Breast epithelium (tissue), 4 donors: ENCODE measurements around the gene ZSCAN20. TPM values are rescaled to one million over a fixed set of nuclear protein-coding genes. Genes with fewer than 3 reads are reported as not detected.
A peak's percentile ranks its signal among the peaks of the same experiment; 100 is the strongest.

ENCODE experiments used
- DNase-seq, 2 donors: peaks; one replicate each; pipeline ENCODE4 v3.0.0-alpha.2; 2019; ENCODE audit warnings: low spot score in 2 of 2
- H3K27ac ChIP-seq, 2 donors: fragments of 200-600 bp; sonication (generic) in 1 of 2; one replicate each; pipeline ENCODE4 v1.5.1; 2016 to 2019; ENCODE audit warnings: mild to moderate bottlenecking in 1 of 2
- H3K27me3 ChIP-seq, 2 donors: fragments of 200-600 bp; sonication (generic) in 1 of 2; one replicate each; pipeline versions ENCODE4 v1.5.1 to v1.6.0; 2017 to 2019; ENCODE audit warnings: control low read depth in 1 of 2, mild to moderate bottlenecking in 1 of 2
- H3K36me3 ChIP-seq: fragments of 200-600 bp; one replicate; pipeline ENCODE4 v1.5.1; 2019
- H3K4me1 ChIP-seq, 2 donors: fragments of 200-600 bp; sonication (generic); one replicate each; pipeline ENCODE4 v1.5.1; 2016 to 2019; ENCODE audit warnings: control low read depth in 1 of 2
- H3K4me3 ChIP-seq, 3 donors: fragments of 200-600 bp; sonication (generic); 1 replicate in 2 of 3; 2 replicates in 1 of 3; pipeline ENCODE4 v1.5.1; 2016 to 2019; ENCODE audit warnings: mild to moderate bottlenecking in 3 of 3, moderate library complexity in 2 of 3
- H3K9me3 ChIP-seq, 2 donors: fragments of 200-600 bp; sonication (generic) in 1 of 2; one replicate each; pipeline ENCODE4 v1.5.1; 2016 to 2019; ENCODE audit warnings: control low read depth in 1 of 2
- CTCF ChIP-seq, 3 donors: fragments of 450-650 bp; IDR thresholded peaks; one replicate each; pipeline ENCODE4 v1.5.1; 2016 to 2017; ENCODE audit warnings: antibody characterized with exemption in 3 of 3, mild to moderate bottlenecking in 3 of 3, moderate library complexity in 3 of 3
- POLR2A ChIP-seq: fragments of 450-650 bp; IDR thresholded peaks from one replicate; pipeline ENCODE4 v1.6.1; 2016; ENCODE audit warnings: antibody characterized with exemption, mild to moderate bottlenecking, moderate library complexity
- POLR2AphosphoS5 ChIP-seq, 3 donors: sonication (generic); formaldehyde crosslinking; IDR thresholded peaks; one replicate each; pipeline ENCODE4 v1.6.1; 2017; ENCODE audit warnings: antibody characterized with exemption in 3 of 3
- intact Hi-C: fragments of 100-400 bp; cut with DNase I; formaldehyde crosslinking; loops from one replicate; pipeline ENCODE4 v1.15.1; 2023; ENCODE audit warnings: low total_unique reads
- total RNA-seq, 3 donors: library from RNA; depleted of rRNA; stranded (reverse); fragments of >200 nt; gene quantifications; one replicate each; pipeline ENCODE4 v1.1.0, GENCODE V29; 2016

Gene ZSCAN20
- total RNA-seq, 3 donors from 2014 or later: 4.2 to 7.9 (median 7.5) TPM

GRCh38 chr1:33428661-33429060 is 43.8 kb upstream of the ZSCAN20 start:
- intact Hi-C loops: no loop called here
- H3K9me3 ChIP-seq: no peaks in the 10 kb centered on the region
- TF ChIP-seq CTCF (IDR thresholded peaks at IDR 0.05) (no peak), POLR2A (no peak), POLR2AphosphoS5 (IDR thresholded peaks at IDR 0.05) (no peak)
- no peak overlapping the region for H3K27ac ChIP-seq
- H3K36me3 ChIP-seq: no peaks in the 10 kb centered on the region
- no peak overlapping the region for H3K4me3 ChIP-seq
- no peaks in the 10 kb centered on the region for H3K27me3 ChIP-seq
- H3K4me1 ChIP-seq: no peaks in the 10 kb centered on the region
- no peak for DNase-seq

GRCh38 chr1:33429332-33429731 is 43.1 kb upstream of the ZSCAN20 start:
- Histone ChIP-seq H3K9me3 (no peaks in the 10 kb centered on the region), H3K27ac (no peak overlapping the region), H3K27me3 (no peaks in the 10 kb centered on the region), H3K4me3 (no peak overlapping the region), H3K4me1 (no peaks in the 10 kb centered on the region), H3K36me3 (no peaks in the 10 kb centered on the region)
- TF ChIP-seq POLR2AphosphoS5 (IDR thresholded peaks at IDR 0.05): no peak
- no peak for TF ChIP-seq CTCF (IDR thresholded peaks at IDR 0.05)
- no peak for TF ChIP-seq POLR2A
- intact Hi-C loops: no loop called here
- DNase-seq: no peak

GRCh38 chr1:33429856-33430691 is 42.4 kb upstream of the ZSCAN20 start:
- Histone ChIP-seq H3K4me1 (no peaks in the 10 kb centered on the region), H3K36me3 (no peaks in the 10 kb centered on the region), H3K9me3 (no peaks in the 10 kb centered on the region), H3K27me3 (no peaks in the 10 kb centered on the region), H3K4me3 (peak overlapping the region; percentile 62 to 89 (median 78)), H3K27ac (peak overlapping the region; percentile 74 to 90)
- no peak for DNase-seq
- intact Hi-C loops: no loop called here
- no peak for TF ChIP-seq CTCF (IDR thresholded peaks at IDR 0.05)
- TF ChIP-seq POLR2A: no peak
- peak in 1 of 3 donors; percentile 14 for TF ChIP-seq POLR2AphosphoS5 (IDR thresholded peaks at IDR 0.05)

- peak; percentile 97 to 98 for DNase-seq
- H3K27me3 ChIP-seq: no peaks in the 10 kb centered on the region
- H3K4me1 ChIP-seq: no peaks in the 10 kb centered on the region
- TF ChIP-seq POLR2A: no peak
- peak in 1 of 3 donors; percentile 13 for TF ChIP-seq CTCF (IDR thresholded peaks at IDR 0.05)
- H3K27ac ChIP-seq: peak within 1 kb of the TSS; percentile 74 to 90
- no peaks in the 10 kb centered on the region for H3K36me3 ChIP-seq
- intact Hi-C loops: no loop called here
- peak within 1 kb of the TSS; percentile 62 to 89 (median 78) for H3K4me3 ChIP-seq
- H3K9me3 ChIP-seq: no peaks in the 10 kb centered on the region
These were observed 41.5 kb upstream of the ZSCAN20 start, which contains the start of gene PHC2 for GRCh38 chr1:33430692-33431593. Gene PHC2 (minus strand): TSS chr1:33431095. CDS start chr1:33375539, 55,556 bp downstream.
